Ascending aorta (tissue), 2 donors: ENCODE results near the gene PCYT2. TPM values are rescaled to one million over a fixed set of nuclear protein-coding genes. Genes with fewer than 3 reads are reported as not detected.

Experiments
- DNase-seq, 2 donors: peaks; one replicate each; pipeline ENCODE4 v3.0.0-alpha.2; 2019; ENCODE audit warnings: low spot score in 2 of 2
- H3K27ac ChIP-seq, 2 donors: fragments of 200-600 bp; sonication (generic); one replicate each; pipeline ENCODE4 v1.5.1; 2016 to 2017; ENCODE audit warnings: mild to moderate bottlenecking in 1 of 2
- H3K27me3 ChIP-seq: fragments of 200-600 bp; sonication (generic); one replicate; pipeline ENCODE4 v1.5.1; 2017
- H3K36me3 ChIP-seq, 2 donors: fragments of 200-600 bp; sonication (generic); one replicate each; pipeline ENCODE4 v1.5.1; 2016
- H3K4me1 ChIP-seq, 2 donors: fragments of 200-600 bp; sonication (generic); one replicate each; pipeline ENCODE4 v1.5.1; 2016 to 2017; ENCODE audit warnings: mild to moderate bottlenecking in 1 of 2
- H3K4me3 ChIP-seq, 2 donors: fragments of 200-600 bp; sonication (generic); one replicate each; pipeline ENCODE4 v1.5.1; 2016 to 2017; ENCODE audit warnings: mild to moderate bottlenecking in 1 of 2
- H3K9me3 ChIP-seq, 2 donors: fragments of 200-600 bp; sonication (generic); one replicate each; pipeline ENCODE4 v1.5.1; 2016
- CTCF ChIP-seq, 3 experiments: fragments of 200-600 bp in 2 of 3; fragments of 450-650 bp in 1 of 3; sonication (generic) in 2 of 3; IDR thresholded peaks; one replicate each; pipeline ENCODE4 v1.5.1; 2016 to 2019; ENCODE audit warnings: antibody characterized with exemption in 3 of 3, mild to moderate bottlenecking in 1 of 3, moderate library complexity in 1 of 3
- intact Hi-C: fragments of 100-400 bp; cut with DNase I; formaldehyde crosslinking; loops from one replicate; pipeline ENCODE4 v1.15.1; 2023
- total RNA-seq: library from RNA; depleted of rRNA; stranded (reverse); fragments of >200 nt; gene quantifications from one replicate; pipeline ENCODE4 v1.1.0, GENCODE V29; 2016

The PCYT2 gene
- total RNA-seq, 1 donor from 2014 or later = 81.1 TPM

DNA sequence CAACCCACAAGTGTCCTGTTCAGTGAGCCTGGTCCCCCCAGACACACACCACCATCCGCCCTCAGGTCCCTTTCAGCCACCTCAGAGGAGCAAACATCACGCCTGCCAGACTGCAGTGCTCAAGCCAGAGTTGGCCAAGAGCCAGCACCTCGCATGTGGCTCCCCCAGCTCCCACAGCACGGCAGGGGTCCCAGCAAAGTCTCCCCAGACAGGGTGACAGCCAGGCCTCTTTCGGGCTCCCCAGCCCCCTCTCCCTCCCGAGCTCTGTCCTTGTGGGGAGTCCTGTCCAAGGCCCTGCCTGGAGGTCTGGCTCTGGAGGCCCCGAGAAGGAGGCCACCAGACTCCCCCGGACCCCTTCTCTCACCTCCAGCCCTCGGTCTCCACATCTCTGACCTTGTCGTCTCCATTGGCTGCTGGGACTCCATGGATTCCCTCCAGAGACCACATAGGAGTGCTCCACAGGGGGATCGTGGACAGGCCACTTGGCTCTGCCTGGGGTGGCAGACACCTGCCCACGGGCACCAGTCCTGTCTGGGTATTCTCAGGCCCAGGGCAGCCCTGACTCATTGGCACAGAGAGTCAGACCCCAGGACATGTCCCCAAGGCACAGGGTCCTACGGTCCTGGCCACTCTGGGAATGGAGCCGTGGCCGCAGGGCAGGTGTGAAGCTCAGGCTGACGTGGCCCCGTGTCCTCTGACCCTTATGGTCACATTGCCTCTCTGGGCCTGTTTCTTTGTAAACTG is 37.6 kb upstream of the PCYT2 start:
- TF ChIP-seq CTCF (IDR thresholded peaks at IDR 0.05) = no peak
- Histone ChIP-seq H3K36me3 (no peaks in the 10 kb centered on the region), H3K27me3 (peaks cover 3% of the 10 kb centered on the region), H3K4me1 (no peaks in the 10 kb centered on the region), H3K9me3 (no peaks in the 10 kb centered on the region), H3K4me3 (no peak overlapping the region), H3K27ac (no peak overlapping the region)
- intact Hi-C loops = no loop called here
- DNase-seq = no peak

DNA sequence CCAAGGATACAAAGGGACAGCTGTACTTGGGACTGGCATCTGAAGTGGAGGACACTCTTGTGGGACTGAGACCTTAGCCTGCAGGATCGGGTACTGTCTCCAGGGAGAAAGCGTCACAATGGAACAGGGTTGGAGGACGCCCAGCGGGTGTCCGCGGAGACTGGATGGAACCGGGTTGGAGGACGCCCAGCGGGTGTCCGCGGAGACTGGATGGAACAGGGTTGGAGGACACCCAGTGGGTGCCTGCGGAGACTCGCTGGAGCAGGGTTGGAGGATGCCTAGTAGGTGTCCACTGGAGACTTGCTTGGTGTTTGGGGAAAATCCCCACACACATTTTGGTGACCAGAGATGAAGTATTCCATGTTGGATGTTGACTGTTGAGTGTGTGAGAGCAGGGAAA is 36.0 kb upstream of the PCYT2 start, which contains the start of gene MYADML2:
Gene MYADML2, minus strand, starts transcription at position 45 of the 400 bp plus-strand sequence. CDS start 5,492 bp downstream, outside the sequence.
- Histone ChIP-seq H3K9me3 (no peaks in the 10 kb centered on the region), H3K36me3 (no peaks in the 10 kb centered on the region), H3K27ac (no peak within 1 kb of the TSS), H3K4me3 (no peak within 1 kb of the TSS), H3K27me3 (peaks cover 10% of the 10 kb centered on the region), H3K4me1 (no peaks in the 10 kb centered on the region)
- intact Hi-C loops = no loop called here
- DNase-seq = no peak
- TF ChIP-seq CTCF (IDR thresholded peaks at IDR 0.05) = no peak

- H3K4me1 ChIP-seq = peaks cover 0 to 4% of the 10 kb centered on the region in 2 donors
- intact Hi-C loops = no loop called here
- no peaks in the 10 kb centered on the region for H3K9me3 ChIP-seq
- peaks cover 10% of the 10 kb centered on the region for H3K27me3 ChIP-seq
- no peak overlapping the region for H3K4me3 ChIP-seq
- no peaks in the 10 kb centered on the region for H3K36me3 ChIP-seq
- DNase-seq = no peak
- no peak overlapping the region for H3K27ac ChIP-seq
- no peak for TF ChIP-seq CTCF (IDR thresholded peaks at IDR 0.05)
Measured at GRCh38 chr17:81944858-81945257, 33.7 kb upstream of the PCYT2 start.

- H3K4me1 ChIP-seq = peaks cover 3 to 11% of the 10 kb centered on the region in 2 donors
- H3K27me3 ChIP-seq = peaks cover 10% of the 10 kb centered on the region
- no peak overlapping the region for H3K27ac ChIP-seq
- DNase-seq = no peak
- no peak for TF ChIP-seq CTCF (IDR thresholded peaks at IDR 0.05)
- H3K4me3 ChIP-seq = no peak overlapping the region
- intact Hi-C loops = no loop called here
- H3K9me3 ChIP-seq = no peaks in the 10 kb centered on the region
- no peaks in the 10 kb centered on the region for H3K36me3 ChIP-seq
Measured at GRCh38 chr17:81942167-81942553, 31.0 kb upstream of the PCYT2 start.

GRCh38 chr17:81941484-81942166 is 30.4 kb upstream of the PCYT2 start:
- Histone ChIP-seq H3K9me3 (no peaks in the 10 kb centered on the region), H3K36me3 (no peaks in the 10 kb centered on the region), H3K27me3 (peaks cover 10% of the 10 kb centered on the region), H3K4me1 (peaks cover 7 to 11% of the 10 kb centered on the region in 2 donors), H3K4me3 (no peak overlapping the region), H3K27ac (no peak overlapping the region)
- TF ChIP-seq CTCF (IDR thresholded peaks at IDR 0.05) = no peak
- no peak for DNase-seq
- intact Hi-C loops = no loop called here
